ENCODE results near the gene METTL2B. TPM values are rescaled to one million over a fixed set of nuclear protein-coding genes. Genes with fewer than 3 reads are reported as not detected.
"Not testable (repeated sequence)": the region's sequence is repeated elsewhere in the genome, so short reads cannot be mapped to it uniquely, and the experiment has no call there.

METTL2B gene
- total RNA-seq, 1 experiment from 2014 or later, result 33.8 TPM

GRCh38 chr7:128454808-128455542 is 21.6 kb upstream of the METTL2B start:
- peak; percentile 52 for DNase-seq (ENCODE audit: low spot score)

GRCh38 chr7:128455543-128456254 is 20.8 kb upstream of the METTL2B start, which contains the start of gene HILPDA:
Gene HILPDA (plus strand): TSS chr7:128455878. CDS start chr7:128457269, 1,391 bp downstream.
- peak; percentile 93 for DNase-seq (ENCODE audit: low spot score)

GRCh38 chr7:128456255-128456725 is 20.3 kb upstream of the METTL2B start:
- DNase-seq (ENCODE audit: low spot score), result peak; percentile 63

- DNase-seq (ENCODE audit: low spot score), result not testable (repeated sequence)
These were observed 19.2 kb upstream of the METTL2B start for GRCh38 chr7:128457385-128457784.

DNA sequence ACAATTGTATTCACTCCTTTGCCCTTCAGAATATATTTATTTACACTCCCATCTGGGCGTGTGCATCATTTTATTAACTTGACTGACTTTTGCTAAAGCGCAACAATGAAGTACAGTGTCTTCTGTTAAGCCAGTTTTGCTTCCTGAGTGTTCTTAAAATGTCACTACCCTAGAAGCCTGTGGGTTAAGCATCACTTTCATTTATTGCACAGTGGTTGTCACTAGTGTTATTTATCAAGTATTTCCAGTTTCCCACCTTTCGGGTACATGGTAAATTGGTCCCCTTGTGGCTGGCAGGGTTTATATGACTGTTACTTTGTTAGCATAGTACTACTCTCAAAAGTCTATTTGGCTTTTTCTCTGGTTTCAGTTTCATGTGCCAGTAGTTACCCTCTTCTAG is 17.6 kb upstream of the METTL2B start:
- DNase-seq (ENCODE audit: low spot score), result peak; percentile 31

GRCh38 chr7:128459394-128459878 is 17.1 kb upstream of the METTL2B start:
- DNase-seq (ENCODE audit: low spot score), result peak; percentile 84

DNA sequence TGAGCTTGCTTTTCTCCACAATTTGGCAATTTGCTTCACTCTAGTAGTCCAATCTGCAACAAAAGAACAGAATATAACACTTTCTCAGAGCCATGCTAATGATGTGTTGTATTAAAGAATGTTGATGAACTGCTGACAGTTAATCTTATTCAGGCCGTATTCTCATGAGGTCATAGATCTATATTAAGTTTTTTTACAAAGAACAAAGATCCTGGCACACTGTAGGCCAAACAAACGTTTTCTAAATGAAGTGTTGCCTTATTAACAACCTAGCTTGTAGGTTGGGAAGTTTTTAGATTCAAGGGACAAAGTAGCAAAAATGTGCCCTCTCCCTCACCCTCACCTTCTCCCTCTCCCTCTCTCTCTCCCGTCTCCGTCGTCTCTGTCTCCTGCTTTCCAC is 14.1 kb upstream of the METTL2B start:
- DNase-seq (ENCODE audit: low spot score), result no peak

DNA sequence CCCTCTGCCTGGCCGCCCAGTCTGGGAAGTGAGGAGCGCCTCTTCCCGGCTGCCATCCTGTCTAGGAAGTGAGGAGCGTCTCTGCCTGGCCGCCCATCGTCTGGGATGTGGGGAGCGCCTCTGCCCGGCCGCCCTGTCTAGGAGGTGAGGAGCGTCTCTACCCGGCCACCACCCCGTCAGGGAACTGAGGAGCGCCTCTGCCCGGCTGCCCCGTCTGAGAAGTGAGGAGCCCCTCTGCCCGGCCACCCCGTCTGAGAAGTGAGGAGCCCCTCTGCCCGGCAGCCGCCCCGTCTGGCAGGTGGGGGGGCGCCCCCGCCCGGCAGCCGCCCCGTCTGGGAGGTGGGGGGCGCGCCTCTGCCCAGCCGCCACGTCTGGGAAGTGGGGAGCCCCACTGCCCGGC is 13.2 kb upstream of the METTL2B start:
- not testable (repeated sequence) for DNase-seq (ENCODE audit: low spot score)

GRCh38 chr7:128463933-128464332 is 12.6 kb upstream of the METTL2B start:
- DNase-seq (ENCODE audit: low spot score), result not testable (repeated sequence)

DNA sequence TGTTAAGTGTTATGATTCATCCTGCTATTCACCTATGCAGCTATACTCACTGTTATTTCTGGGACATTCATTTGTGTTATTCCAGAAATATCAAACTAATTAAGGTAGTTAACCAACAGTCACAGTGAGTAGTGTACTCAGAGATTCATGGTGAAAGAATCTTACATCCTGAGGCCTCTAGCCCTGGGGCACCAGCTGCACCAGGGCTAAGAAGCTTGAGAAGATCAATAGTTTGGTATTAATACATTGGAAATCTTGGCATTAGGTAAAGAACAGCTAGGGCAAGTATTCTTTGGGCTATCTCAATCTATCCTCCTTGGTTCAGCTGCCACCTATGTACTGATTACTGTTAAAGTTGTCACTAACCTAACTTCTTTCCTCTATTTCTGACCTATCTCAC is 9.7 kb upstream of the METTL2B start:
- not testable (repeated sequence) for DNase-seq (ENCODE audit: low spot score)

GRCh38 chr7:128477336-128477690 is 765 bp downstream of the METTL2B start:
- DNase-seq (ENCODE audit: low spot score), result not testable (repeated sequence)

- not testable (repeated sequence) for DNase-seq (ENCODE audit: low spot score)
These were observed 2.5 kb downstream of the METTL2B start for GRCh38 chr7:128479082-128479481.

GRCh38 chr7:128488134-128488533 is 11.6 kb downstream of the METTL2B start:
- not testable (repeated sequence) for DNase-seq (ENCODE audit: low spot score)

- DNase-seq (ENCODE audit: low spot score), result no peak
These were observed 20.9 kb downstream of the METTL2B start for GRCh38 chr7:128497405-128497804.

GRCh38 chr7:128505416-128505815 is 28.9 kb downstream of the METTL2B start:
- DNase-seq (ENCODE audit: low spot score), result not testable (repeated sequence)

- not testable (repeated sequence) for DNase-seq (ENCODE audit: low spot score)
These were observed 30.3 kb downstream of the METTL2B start for GRCh38 chr7:128506819-128507218.

DNA sequence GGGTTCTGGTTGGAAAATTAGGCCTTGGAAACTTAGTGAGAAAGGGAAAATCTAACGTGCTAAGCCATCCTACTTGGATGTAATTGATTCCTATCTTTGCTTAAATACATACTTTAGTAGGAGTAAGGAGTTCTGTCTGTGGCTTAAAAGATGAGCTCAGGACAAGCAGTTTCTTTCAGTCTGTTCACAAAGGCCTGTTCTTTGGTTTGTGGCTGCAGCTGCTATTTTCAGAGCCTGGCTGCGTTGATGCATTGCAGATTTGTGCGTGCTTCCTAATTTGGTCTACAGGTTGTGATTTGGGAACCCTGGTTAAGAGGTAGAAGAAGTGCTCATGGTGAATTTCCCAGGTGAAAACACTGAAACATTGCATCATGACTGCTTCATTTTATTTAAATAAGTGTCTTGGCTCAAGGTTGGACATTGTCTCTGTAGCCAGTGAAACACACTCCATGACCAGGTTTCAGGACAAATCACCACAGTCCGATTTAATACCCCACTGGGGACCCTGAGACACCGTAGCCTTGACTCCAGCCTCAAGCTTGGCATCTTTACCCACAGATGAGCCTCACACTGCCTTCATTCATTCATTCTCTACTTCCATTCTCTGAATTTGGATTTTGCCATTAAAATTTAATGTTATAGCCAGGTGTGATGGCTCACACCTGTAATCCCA is 30.9 kb downstream of the METTL2B start:
- DNase-seq (ENCODE audit: low spot score), result not testable (repeated sequence)

GRCh38 chr7:128511692-128512091 is 35.1 kb downstream of the METTL2B start:
- not testable (repeated sequence) for DNase-seq (ENCODE audit: low spot score)

DNA sequence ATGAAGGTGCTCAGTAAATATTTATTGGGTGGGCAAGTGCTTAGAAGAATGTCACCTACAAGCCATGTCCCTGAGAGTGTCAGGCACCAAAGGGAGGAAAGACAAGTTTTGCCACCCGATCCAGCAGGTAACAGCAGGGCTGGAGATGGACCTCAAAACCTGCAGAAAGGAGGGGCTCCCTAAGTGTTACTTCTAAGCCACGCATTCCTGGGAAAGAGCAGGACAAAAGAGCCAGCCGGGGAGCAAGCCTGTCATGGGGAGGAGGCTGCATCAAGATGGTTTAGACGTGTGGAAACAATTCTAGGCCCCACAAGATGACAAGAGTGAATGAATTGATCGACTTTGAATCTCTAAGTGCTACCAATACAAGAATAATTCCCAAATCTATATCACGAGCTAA is 38.7 kb downstream of the METTL2B start:
- not testable (repeated sequence) for DNase-seq (ENCODE audit: low spot score)

DNA sequence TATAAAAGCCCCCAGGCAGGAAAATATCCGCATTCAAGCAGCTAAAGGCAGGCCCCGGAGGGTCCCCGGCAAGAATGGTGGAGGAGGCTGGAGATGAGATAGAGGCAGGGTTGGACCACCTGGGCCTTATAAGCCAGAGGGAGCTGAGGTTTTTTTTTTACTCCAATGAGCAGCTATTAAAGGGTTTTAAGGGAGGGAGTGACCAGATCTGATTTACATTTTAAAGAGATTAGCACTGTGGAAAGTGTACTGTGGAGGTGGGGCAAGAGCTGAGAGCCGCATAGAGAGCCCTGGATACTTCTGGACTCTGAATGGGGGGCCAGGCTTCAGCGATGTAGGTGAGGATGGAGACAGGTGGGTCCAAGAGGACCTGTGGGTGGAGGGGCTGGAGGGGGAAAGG is 40.5 kb downstream of the METTL2B start:
- DNase-seq (ENCODE audit: low spot score), result not testable (repeated sequence)

- DNase-seq (ENCODE audit: low spot score), result peak; percentile 96
These were observed 46.8 kb downstream of the METTL2B start for GRCh38 chr7:128523226-128523931.

Data from HT-29 (cell line).